Endothelial cell of umbilical vein (primary cell): ENCODE measurements around the gene CXorf65. TPM values are rescaled to one million over a fixed set of nuclear protein-coding genes. Genes with fewer than 3 reads are reported as not detected.

Source experiments
- polyA plus RNA-seq, 4 experiments: library from polyadenylated mRNA; depleted of rRNA in 3 of 4; stranded (reverse) in 3 of 4; unstranded in 1 of 4; fragments of >200 nt; gene quantifications; 2 replicates each; pipeline versions ENCODE4 v1.2.1 to v1.2.3, GENCODE V29; 2011 to 2012; ENCODE audit warnings: missing spikeins in 1 of 4
- small RNA-seq: library from RNA; depleted of rRNA; stranded (forward); fragments of <200 nt; gene quantifications from one replicate; pipeline ENCODE3, GENCODE V24; 2012; ENCODE audit warnings: low replicate concordance, low read depth; ENCODE audit not compliant: insufficient read depth, insufficient read length
- total RNA-seq: library from RNA; stranded (reverse); gene quantifications from 2 replicates; pipeline ENCODE4 v1.2.3, GENCODE V29; 2021

CXorf65 gene
- total and polyA plus RNA-seq, 2 donors (not counting 3 experiments of a cell fraction or from before 2014, with no cell fraction given) = not detected

Small RNA genes within 50 kb of the gene (small RNA-seq; reads per million reads assigned to genes)
- gene CXorf65 = not detected

Other genes starting within 250 kb of the CXorf65 start
- not detected in 2 replicates for gene TEX11, start 198.0 kb downstream of the CXorf65 start, total RNA-seq
- gene TEX11, start 198.0 kb downstream of the CXorf65 start, polyA plus RNA-seq = not detected in 2 replicates
- gene SLC7A3, start 175.6 kb downstream of the CXorf65 start, total RNA-seq = not detected in 2 replicates
- not detected in 2 replicates for gene SLC7A3, start 175.6 kb downstream of the CXorf65 start, polyA plus RNA-seq
- 85.5 and 90.6 TPM in 2 replicates for gene SNX12, start 38.4 kb downstream of the CXorf65 start, total RNA-seq
- 79.8 and 85.4 TPM in 2 replicates for gene SNX12, start 38.4 kb downstream of the CXorf65 start, polyA plus RNA-seq
- gene FOXO4, start 10.9 kb downstream of the CXorf65 start, total RNA-seq = 10.6 and 11.0 TPM in 2 replicates
- gene FOXO4, start 10.9 kb downstream of the CXorf65 start, polyA plus RNA-seq = 4.7 and 5.6 TPM in 2 replicates
- not detected in 2 replicates for gene IL2RG, start 4.8 kb upstream of the CXorf65 start, total RNA-seq
- 0.07 TPM in 1 of 2 replicates, not detected in the other for gene IL2RG, start 4.8 kb upstream of the CXorf65 start, polyA plus RNA-seq
- gene MED12, start 11.9 kb upstream of the CXorf65 start, total RNA-seq = 61.4 and 65.3 TPM in 2 replicates
- 27.4 and 28.1 TPM in 2 replicates for gene MED12, start 11.9 kb upstream of the CXorf65 start, polyA plus RNA-seq
- 0.40 and 0.85 TPM in 2 replicates for gene NLGN3, start 38.1 kb upstream of the CXorf65 start, total RNA-seq
- 0.37 and 0.40 TPM in 2 replicates for gene NLGN3, start 38.1 kb upstream of the CXorf65 start, polyA plus RNA-seq
- not detected in 2 replicates for gene GJB1, start 116.5 kb upstream of the CXorf65 start, total RNA-seq
- not detected in 2 replicates for gene GJB1, start 116.5 kb upstream of the CXorf65 start, polyA plus RNA-seq
- 32.9 and 33.1 TPM in 2 replicates for gene ZMYM3, start 147.4 kb upstream of the CXorf65 start, total RNA-seq
- 24.7 and 26.5 TPM in 2 replicates for gene ZMYM3, start 147.4 kb upstream of the CXorf65 start, polyA plus RNA-seq
- gene NONO, start 176.9 kb upstream of the CXorf65 start, total RNA-seq = 465 and 466 TPM in 2 replicates
- gene NONO, start 176.9 kb upstream of the CXorf65 start, polyA plus RNA-seq = 249 and 471 TPM in 2 replicates
- 4.6 and 5.9 TPM in 2 replicates for gene ITGB1BP2, start 195.0 kb upstream of the CXorf65 start, total RNA-seq
- 1.2 and 1.8 TPM in 2 replicates for gene ITGB1BP2, start 195.0 kb upstream of the CXorf65 start, polyA plus RNA-seq